GM12875 (cell line): ENCODE measurements around the gene FAM90A1.
A peak's percentile ranks its signal among the peaks of the same experiment; 100 is the strongest.
"Not testable (repeated sequence)": the region's sequence is repeated elsewhere in the genome, so short reads cannot be mapped to it uniquely, and the experiment has no call there.

ENCODE experiments used
- H3K4me3 ChIP-seq: one replicate; pipeline ENCODE4 v1.5.1; 2011; ENCODE audit warnings: low read depth, low read length, control low read depth
- CTCF ChIP-seq: IDR thresholded peaks from 2 replicates; pipeline ENCODE4 v1.5.1; 2011; ENCODE audit warnings: low read depth, mild to moderate bottlenecking, control low read depth, inconsistent platforms, low read length, moderate library complexity, borderline replicate concordance; ENCODE audit not compliant: insufficient read depth

FAM90A1 gene

GRCh38 chr12:8183346-8183745 lies 44.1 kb downstream of the FAM90A1 start:
- H3K4me3 ChIP-seq, result not testable (repeated sequence)

DNA sequence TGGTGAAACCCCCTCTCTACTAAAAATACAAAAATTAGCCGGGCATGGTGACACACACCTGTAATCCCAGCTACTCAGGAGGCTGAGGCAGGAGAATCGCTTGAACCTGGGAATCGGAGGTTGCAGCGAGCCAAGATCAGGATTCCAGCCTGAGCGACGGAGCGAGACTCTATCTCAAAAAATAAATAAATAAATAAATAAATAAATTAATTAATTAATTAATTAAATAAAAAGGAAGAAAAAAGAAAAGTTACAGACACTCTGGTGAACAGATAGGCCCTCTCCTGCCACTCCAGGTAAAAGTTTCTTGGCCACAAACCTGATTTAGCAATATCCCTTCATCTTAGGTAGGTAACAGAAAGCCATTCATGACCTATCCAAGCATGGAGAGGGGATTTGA lies 44.5 kb downstream of the FAM90A1 start:
- not testable (repeated sequence) for H3K4me3 ChIP-seq

DNA sequence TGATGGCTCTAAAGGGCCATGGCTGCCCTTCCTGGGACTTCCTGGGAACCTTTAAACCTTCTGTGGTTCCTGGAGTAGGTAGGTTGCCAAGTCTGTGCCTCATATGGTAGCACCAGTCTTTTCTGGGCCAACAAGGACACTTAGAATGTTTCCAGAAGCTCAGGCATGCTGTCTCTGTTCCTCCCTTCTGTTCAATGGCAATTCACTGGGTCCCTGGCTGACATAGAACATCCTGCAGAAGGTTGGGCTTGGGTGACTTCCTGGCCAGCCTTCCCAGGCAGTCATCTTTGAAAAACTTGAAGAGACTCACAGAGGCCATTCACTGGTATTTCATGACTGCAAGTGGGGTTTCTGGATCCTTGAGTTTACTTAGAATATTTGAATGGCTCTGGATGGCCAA lies 46.1 kb downstream of the FAM90A1 start:
- H3K4me3 ChIP-seq, result not testable (repeated sequence)

- peak overlapping the region; percentile 65 for H3K4me3 ChIP-seq
- TF ChIP-seq CTCF, result peak; percentile 54
These were observed 47.3 kb downstream of the FAM90A1 start for GRCh38 chr12:8179989-8180585.

- H3K4me3 ChIP-seq, result not testable (repeated sequence)
These were observed 54.5 kb downstream of the FAM90A1 start for GRCh38 chr12:8172911-8173310.
